Measurements from ENCODE around the gene FRMPD4. TPM values are rescaled to one million over a fixed set of nuclear protein-coding genes. Genes with fewer than 3 reads are reported as not detected.

FRMPD4 gene
- total RNA-seq, 1 experiment from 2014 or later: 0.24 TPM

GRCh38 chrX:12370497-12370986 is 232.3 kb downstream of the FRMPD4 start:
- H3K4me2 ChIP-seq (ENCODE audit: insufficient read depth, insufficient read length, low read length): no peak overlapping the region

More at GRCh38 chrX:12370497-12370986, 232.3 kb downstream of the FRMPD4 start:
- no peak overlapping the region for H2BK15ac ChIP-seq (ENCODE audit: low read depth, low read length)
- H4K5ac ChIP-seq (ENCODE audit: insufficient read length, low read depth, low read length): no peak overlapping the region
- no peak overlapping the region for H2AK5ac ChIP-seq (ENCODE audit: insufficient read length, low read length)
- H2BK5ac ChIP-seq (ENCODE audit: insufficient read length, low read length): no peak overlapping the region
- H3K56ac ChIP-seq (ENCODE audit: insufficient read length, low read depth, low read length): no peak overlapping the region
- TF ChIP-seq CTCF (conservative IDR thresholded peaks at IDR 0.05): no peak
- no peak overlapping the region for H3T11ph ChIP-seq (ENCODE audit: low read length)
- no peaks in the 10 kb centered on the region; a peak in 1 of 7 replicates for H3K36me3 Mint-ChIP-seq (ENCODE audit: insufficient read depth in 1 of 3, low read depth in 3 of 3)
- no peak overlapping the region for H3K4ac ChIP-seq (ENCODE audit: low read depth, low read length)
- H3K79me1 ChIP-seq (ENCODE audit: insufficient read depth, low read depth, low read length, poor library complexity, severe bottlenecking): no peaks in the 10 kb centered on the region
- H4K20me1 ChIP-seq (ENCODE audit: control insufficient read depth, insufficient read depth, insufficient read length): no peaks in the 10 kb centered on the region
- H2BK20ac ChIP-seq (ENCODE audit: low read depth, low read length, poor library complexity, severe bottlenecking): no peak overlapping the region
- H3K18ac ChIP-seq (ENCODE audit: insufficient read length, low read depth, low read length): no peak overlapping the region
- H3K27ac Mint-ChIP-seq: no peak overlapping the region
- H3K4me1 Mint-ChIP-seq: no peaks in the 10 kb centered on the region; a peak in 1 of 4 replicates
- no peaks in the 10 kb centered on the region for H3K23me2 ChIP-seq (ENCODE audit: insufficient read length, low read depth, low read length, poor library complexity, severe bottlenecking)
- H2AFZ ChIP-seq (ENCODE audit: low read length): no peak overlapping the region
- no peak overlapping the region for H3K4me3 Mint-ChIP-seq
- H3K23ac ChIP-seq (ENCODE audit: insufficient read length, low read depth, low read length): no peak overlapping the region
- peaks cover 63 to 67% of the 10 kb centered on the region in 2 experiments for H3K9me3 Mint-ChIP-seq
- WGBS (ENCODE audit: extremely low coverage, insufficient read length, low lambda C conversion rate): no CpG with 5 or more reads among the region's 3 CpGs
- no peaks in the 10 kb centered on the region for H3K9me3 ChIP-seq (ENCODE audit: control insufficient read depth, low read depth, low read length)
- H3K79me2 ChIP-seq (ENCODE audit: insufficient read depth, low read length): no peaks in the 10 kb centered on the region
- H3K27me3 ChIP-seq (ENCODE audit: insufficient read depth, low read length): no peaks in the 10 kb centered on the region
- no peak overlapping the region for H2BK12ac ChIP-seq (ENCODE audit: insufficient read length, low read depth, low read length)
- H4K8ac ChIP-seq (replicated peaks; ENCODE audit: insufficient read length, low read depth, low read length): no peak overlapping the region
- H3K27me3 Mint-ChIP-seq (ENCODE audit: low read depth): peaks cover 2% of the 10 kb centered on the region; the same call in 1 of the 2 replicates
- no peak overlapping the region for H4K91ac ChIP-seq (ENCODE audit: insufficient read length, low read depth, low read length)
- no peak overlapping the region for H3K27ac ChIP-seq (ENCODE audit: insufficient read length, low read depth, low read length)
- no peak overlapping the region for H2BK120ac ChIP-seq (ENCODE audit: low read depth, low read length, poor library complexity, severe bottlenecking)
- DNase-seq: no peak
- no peak overlapping the region for H3K14ac ChIP-seq (ENCODE audit: insufficient read depth, low read length)
- peaks cover 2% of the 10 kb centered on the region; the same call in 1 of the 2 replicates for H3K4me1 ChIP-seq (ENCODE audit: insufficient read depth, low read length)
- no peak overlapping the region for H3K9ac ChIP-seq (ENCODE audit: extremely low read depth, insufficient read length, low read length)

Measured in H9 (cell line).